GM23338 (cell line): ENCODE measurements around the gene MS4A15.

ENCODE experiments used
- CREB1 ChIP-seq: fragments of 250-450 bp; sonication (Bioruptor Pico); IDR thresholded peaks from 2 replicates; pipeline ENCODE4 v1.5.0; 2020; ENCODE audit warnings: low read depth, mild to moderate bottlenecking, moderate library complexity
- EZH2 ChIP-seq: fragments of 200-600 bp; sonication (generic); IDR thresholded peaks from one replicate; pipeline ENCODE4 v1.8.0; 2017; ENCODE audit warnings: antibody characterized with exemption, mild to moderate bottlenecking, low read depth; ENCODE audit not compliant: unreplicated experiment
- EZH2phosphoT487 ChIP-seq: fragments of 200-600 bp; sonication (generic); IDR thresholded peaks from one replicate; pipeline ENCODE4 v1.8.1; 2018; ENCODE audit warnings: antibody characterized with exemption; ENCODE audit not compliant: unreplicated experiment
- JUNB ChIP-seq: IDR thresholded peaks from one replicate; pipeline ENCODE4 v1.6.1; 2016; ENCODE audit warnings: antibody characterized with exemption; ENCODE audit not compliant: unreplicated experiment
- POLR2AphosphoS5 ChIP-seq: IDR thresholded peaks from 2 replicates; pipeline ENCODE4 v1.6.1; 2016; ENCODE audit warnings: antibody characterized with exemption, low read depth
- STAT1 ChIP-seq: IDR thresholded peaks from one replicate; pipeline ENCODE4 v1.6.1; 2016; ENCODE audit warnings: antibody characterized with exemption; ENCODE audit not compliant: unreplicated experiment
- ZNF114 ChIP-seq: fragments of 250-450 bp; sonication (Bioruptor Pico); IDR thresholded peaks from 2 replicates; pipeline ENCODE4 v1.5.0; 2020; ENCODE audit warnings: mild to moderate bottlenecking, moderate library complexity
- ZNF331 ChIP-seq: fragments of 250-450 bp; sonication (Bioruptor Pico); IDR thresholded peaks from 2 replicates; pipeline ENCODE4 v1.5.0; 2020; ENCODE audit warnings: low read depth, mild to moderate bottlenecking, moderate library complexity
- TF ChIP-seq, protein P1 (sequence below), 2 experiments: fragments of 200-600 bp in 1 of 2; sonication (generic) in 1 of 2; conservative IDR thresholded peaks; 2 replicates each; pipeline versions ENCODE4 v1.5.1 to v1.6.1; 2016 to 2017; ENCODE audit warnings: antibody characterized with exemption in 2 of 2, low read depth in 2 of 2, mild to moderate bottlenecking in 2 of 2, moderate library complexity in 1 of 2
- TF ChIP-seq, protein P2 (sequence below): IDR thresholded peaks from one replicate; pipeline ENCODE4 v1.6.1; 2018; ENCODE audit warnings: antibody characterized with exemption; ENCODE audit not compliant: unreplicated experiment
- TF ChIP-seq, protein P3 (sequence below): IDR thresholded peaks from 2 replicates; pipeline ENCODE4 v1.6.1; 2016; ENCODE audit warnings: antibody characterized with exemption
- TF ChIP-seq, protein P4 (sequence below): fragments of 250-450 bp; sonication (Bioruptor Pico); IDR thresholded peaks from 2 replicates; pipeline ENCODE4 v1.5.0; 2020; ENCODE audit warnings: mild to moderate bottlenecking, moderate library complexity

DNA sequence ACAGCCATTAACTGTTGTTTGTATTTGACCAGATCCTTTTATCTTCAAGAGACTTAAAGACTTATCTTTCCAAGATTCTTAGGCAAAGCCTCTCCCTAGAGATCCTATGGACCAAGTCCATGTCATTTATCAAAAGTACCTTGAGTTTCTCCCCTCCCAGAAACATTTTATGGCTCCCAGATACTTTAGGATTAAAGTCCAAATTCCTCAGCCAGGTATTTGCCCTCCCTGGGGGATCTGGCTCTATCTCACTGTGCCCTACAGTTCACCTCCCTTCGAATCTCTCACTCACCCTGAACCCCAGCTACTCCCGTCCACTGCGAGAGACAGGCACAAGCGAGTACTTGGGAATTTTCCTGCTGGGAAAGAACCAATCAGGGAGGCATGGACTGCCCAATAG is 45.4 kb upstream of the MS4A15 start:
- TF ChIP-seq, protein P1, sequence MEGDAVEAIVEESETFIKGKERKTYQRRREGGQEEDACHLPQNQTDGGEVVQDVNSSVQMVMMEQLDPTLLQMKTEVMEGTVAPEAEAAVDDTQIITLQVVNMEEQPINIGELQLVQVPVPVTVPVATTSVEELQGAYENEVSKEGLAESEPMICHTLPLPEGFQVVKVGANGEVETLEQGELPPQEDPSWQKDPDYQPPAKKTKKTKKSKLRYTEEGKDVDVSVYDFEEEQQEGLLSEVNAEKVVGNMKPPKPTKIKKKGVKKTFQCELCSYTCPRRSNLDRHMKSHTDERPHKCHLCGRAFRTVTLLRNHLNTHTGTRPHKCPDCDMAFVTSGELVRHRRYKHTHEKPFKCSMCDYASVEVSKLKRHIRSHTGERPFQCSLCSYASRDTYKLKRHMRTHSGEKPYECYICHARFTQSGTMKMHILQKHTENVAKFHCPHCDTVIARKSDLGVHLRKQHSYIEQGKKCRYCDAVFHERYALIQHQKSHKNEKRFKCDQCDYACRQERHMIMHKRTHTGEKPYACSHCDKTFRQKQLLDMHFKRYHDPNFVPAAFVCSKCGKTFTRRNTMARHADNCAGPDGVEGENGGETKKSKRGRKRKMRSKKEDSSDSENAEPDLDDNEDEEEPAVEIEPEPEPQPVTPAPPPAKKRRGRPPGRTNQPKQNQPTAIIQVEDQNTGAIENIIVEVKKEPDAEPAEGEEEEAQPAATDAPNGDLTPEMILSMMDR (conservative IDR thresholded peaks at IDR 0.05; ENCODE audit: low read depth in 2 of 2), result no peak
- TF ChIP-seq POLR2AphosphoS5 (no peak), EZH2 (no peak), EZH2phosphoT487 (no peak), JUNB (no peak), CREB1 (no peak), ZNF331 (CRISPR knock-in tag) (no peak), ZNF114 (CRISPR knock-in tag) (no peak), STAT1 (no peak)
- TF ChIP-seq, protein P2, sequence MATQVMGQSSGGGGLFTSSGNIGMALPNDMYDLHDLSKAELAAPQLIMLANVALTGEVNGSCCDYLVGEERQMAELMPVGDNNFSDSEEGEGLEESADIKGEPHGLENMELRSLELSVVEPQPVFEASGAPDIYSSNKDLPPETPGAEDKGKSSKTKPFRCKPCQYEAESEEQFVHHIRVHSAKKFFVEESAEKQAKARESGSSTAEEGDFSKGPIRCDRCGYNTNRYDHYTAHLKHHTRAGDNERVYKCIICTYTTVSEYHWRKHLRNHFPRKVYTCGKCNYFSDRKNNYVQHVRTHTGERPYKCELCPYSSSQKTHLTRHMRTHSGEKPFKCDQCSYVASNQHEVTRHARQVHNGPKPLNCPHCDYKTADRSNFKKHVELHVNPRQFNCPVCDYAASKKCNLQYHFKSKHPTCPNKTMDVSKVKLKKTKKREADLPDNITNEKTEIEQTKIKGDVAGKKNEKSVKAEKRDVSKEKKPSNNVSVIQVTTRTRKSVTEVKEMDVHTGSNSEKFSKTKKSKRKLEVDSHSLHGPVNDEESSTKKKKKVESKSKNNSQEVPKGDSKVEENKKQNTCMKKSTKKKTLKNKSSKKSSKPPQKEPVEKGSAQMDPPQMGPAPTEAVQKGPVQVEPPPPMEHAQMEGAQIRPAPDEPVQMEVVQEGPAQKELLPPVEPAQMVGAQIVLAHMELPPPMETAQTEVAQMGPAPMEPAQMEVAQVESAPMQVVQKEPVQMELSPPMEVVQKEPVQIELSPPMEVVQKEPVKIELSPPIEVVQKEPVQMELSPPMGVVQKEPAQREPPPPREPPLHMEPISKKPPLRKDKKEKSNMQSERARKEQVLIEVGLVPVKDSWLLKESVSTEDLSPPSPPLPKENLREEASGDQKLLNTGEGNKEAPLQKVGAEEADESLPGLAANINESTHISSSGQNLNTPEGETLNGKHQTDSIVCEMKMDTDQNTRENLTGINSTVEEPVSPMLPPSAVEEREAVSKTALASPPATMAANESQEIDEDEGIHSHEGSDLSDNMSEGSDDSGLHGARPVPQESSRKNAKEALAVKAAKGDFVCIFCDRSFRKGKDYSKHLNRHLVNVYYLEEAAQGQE, result no peak
- TF ChIP-seq, protein P3, sequence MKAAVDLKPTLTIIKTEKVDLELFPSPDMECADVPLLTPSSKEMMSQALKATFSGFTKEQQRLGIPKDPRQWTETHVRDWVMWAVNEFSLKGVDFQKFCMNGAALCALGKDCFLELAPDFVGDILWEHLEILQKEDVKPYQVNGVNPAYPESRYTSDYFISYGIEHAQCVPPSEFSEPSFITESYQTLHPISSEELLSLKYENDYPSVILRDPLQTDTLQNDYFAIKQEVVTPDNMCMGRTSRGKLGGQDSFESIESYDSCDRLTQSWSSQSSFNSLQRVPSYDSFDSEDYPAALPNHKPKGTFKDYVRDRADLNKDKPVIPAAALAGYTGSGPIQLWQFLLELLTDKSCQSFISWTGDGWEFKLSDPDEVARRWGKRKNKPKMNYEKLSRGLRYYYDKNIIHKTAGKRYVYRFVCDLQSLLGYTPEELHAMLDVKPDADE, result no peak
- TF ChIP-seq, protein P4, sequence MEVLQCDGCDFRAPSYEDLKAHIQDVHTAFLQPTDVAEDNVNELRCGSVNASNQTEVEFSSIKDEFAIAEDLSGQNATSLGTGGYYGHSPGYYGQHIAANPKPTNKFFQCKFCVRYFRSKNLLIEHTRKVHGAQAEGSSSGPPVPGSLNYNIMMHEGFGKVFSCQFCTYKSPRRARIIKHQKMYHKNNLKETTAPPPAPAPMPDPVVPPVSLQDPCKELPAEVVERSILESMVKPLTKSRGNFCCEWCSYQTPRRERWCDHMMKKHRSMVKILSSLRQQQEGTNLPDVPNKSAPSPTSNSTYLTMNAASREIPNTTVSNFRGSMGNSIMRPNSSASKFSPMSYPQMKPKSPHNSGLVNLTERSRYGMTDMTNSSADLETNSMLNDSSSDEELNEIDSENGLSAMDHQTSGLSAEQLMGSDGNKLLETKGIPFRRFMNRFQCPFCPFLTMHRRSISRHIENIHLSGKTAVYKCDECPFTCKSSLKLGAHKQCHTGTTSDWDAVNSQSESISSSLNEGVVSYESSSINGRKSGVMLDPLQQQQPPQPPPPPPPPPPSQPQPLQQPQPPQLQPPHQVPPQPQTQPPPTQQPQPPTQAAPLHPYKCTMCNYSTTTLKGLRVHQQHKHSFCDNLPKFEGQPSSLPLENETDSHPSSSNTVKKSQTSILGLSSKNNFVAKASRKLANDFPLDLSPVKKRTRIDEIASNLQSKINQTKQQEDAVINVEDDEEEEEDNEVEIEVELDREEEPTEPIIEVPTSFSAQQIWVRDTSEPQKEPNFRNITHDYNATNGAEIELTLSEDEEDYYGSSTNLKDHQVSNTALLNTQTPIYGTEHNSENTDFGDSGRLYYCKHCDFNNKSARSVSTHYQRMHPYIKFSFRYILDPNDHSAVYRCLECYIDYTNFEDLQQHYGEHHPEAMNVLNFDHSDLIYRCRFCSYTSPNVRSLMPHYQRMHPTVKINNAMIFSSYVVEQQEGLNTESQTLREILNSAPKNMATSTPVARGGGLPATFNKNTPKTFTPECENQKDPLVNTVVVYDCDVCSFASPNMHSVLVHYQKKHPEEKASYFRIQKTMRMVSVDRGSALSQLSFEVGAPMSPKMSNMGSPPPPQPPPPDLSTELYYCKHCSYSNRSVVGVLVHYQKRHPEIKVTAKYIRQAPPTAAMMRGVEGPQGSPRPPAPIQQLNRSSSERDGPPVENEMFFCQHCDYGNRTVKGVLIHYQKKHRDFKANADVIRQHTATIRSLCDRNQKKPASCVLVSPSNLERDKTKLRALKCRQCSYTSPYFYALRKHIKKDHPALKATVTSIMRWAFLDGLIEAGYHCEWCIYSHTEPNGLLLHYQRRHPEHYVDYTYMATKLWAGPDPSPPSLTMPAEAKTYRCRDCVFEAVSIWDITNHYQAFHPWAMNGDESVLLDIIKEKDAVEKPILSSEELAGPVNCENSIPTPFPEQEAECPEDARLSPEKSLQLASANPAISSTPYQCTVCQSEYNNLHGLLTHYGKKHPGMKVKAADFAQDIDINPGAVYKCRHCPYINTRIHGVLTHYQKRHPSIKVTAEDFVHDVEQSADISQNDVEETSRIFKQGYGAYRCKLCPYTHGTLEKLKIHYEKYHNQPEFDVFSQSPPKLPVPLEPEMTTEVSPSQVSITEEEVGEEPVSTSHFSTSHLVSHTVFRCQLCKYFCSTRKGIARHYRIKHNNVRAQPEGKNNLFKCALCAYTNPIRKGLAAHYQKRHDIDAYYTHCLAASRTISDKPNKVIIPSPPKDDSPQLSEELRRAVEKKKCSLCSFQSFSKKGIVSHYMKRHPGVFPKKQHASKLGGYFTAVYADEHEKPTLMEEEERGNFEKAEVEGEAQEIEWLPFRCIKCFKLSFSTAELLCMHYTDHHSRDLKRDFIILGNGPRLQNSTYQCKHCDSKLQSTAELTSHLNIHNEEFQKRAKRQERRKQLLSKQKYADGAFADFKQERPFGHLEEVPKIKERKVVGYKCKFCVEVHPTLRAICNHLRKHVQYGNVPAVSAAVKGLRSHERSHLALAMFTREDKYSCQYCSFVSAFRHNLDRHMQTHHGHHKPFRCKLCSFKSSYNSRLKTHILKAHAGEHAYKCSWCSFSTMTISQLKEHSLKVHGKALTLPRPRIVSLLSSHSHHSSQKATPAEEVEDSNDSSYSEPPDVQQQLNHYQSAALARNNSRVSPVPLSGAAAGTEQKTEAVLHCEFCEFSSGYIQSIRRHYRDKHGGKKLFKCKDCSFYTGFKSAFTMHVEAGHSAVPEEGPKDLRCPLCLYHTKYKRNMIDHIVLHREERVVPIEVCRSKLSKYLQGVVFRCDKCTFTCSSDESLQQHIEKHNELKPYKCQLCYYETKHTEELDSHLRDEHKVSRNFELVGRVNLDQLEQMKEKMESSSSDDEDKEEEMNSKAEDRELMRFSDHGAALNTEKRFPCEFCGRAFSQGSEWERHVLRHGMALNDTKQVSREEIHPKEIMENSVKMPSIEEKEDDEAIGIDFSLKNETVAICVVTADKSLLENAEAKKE (CRISPR knock-in tag), result no peak
